Measurements from ENCODE around the gene LMAN2.
"Not testable (repeated sequence)": the region's sequence is repeated elsewhere in the genome, so short reads cannot be mapped to it uniquely, and the experiment has no call there.

LMAN2 gene

GRCh38 chr5:177346820-177347219 is 4.6 kb downstream of the LMAN2 start:
- DNase-seq (ENCODE audit: low read depth), result no peak

DNA sequence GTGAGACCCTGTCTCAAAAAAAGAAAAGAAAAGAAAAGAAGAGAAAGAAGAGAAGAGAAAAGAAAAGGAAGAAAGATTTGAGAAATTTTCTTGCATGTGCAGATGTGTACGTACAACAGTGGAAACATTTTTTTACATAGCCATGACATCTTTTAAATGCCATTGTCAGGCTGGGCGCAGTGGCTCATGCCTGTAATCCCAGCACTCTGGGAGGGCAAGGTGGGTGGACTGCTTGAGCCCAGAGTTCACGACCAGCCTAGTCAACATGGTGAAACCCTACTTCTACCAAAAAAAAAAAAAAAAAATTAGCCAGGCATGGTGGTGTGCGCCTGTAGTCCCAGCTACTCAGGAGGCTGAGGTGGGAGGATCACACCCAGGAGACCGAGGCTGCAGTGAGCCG is 6.6 kb downstream of the LMAN2 start:
- DNase-seq (ENCODE audit: low read depth), result no peak

DNA sequence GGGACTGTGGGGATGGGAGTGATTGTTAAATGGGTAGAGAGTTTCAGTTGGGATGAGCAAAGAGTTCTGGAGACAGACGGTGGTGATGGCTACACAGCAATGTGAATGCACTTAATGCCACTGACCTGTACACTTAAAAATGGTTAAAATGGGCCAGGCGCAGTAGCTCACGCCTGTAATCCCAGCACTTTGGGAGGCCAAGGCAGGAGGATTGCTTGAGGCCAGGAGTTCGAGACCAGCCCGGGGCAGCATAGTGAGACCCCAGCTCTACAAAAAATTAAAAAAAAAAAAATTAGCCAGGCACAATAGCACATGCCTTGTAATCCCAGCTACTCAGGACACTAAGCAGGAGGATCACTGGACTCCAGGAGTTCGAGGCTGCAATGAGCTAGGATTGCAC is 7.7 kb downstream of the LMAN2 start:
- DNase-seq (ENCODE audit: low read depth), result no peak

DNA sequence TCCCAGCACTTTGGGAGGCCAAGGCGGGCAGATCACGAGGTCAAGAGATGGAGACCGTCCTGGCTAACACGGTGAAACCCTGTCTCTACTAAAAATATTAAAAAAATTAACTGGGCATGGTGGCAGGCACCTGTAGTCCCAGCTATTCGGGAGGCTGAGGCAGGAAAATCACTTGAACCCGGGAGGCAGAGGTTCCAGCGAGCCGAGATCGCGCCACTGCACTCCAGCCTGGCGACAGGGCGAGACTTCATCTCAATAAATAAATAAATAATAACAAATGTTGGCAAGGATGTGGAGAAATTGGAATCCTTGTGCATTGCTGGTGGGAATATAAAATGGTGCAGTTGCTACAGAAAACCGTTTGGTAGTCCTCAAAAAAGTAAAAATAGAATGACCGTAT is 8.5 kb downstream of the LMAN2 start:
- DNase-seq (ENCODE audit: low read depth), result not testable (repeated sequence)

GRCh38 chr5:177339107-177339638 is 12.3 kb downstream of the LMAN2 start:
- DNase-seq (ENCODE audit: low read depth), result no peak

DNA sequence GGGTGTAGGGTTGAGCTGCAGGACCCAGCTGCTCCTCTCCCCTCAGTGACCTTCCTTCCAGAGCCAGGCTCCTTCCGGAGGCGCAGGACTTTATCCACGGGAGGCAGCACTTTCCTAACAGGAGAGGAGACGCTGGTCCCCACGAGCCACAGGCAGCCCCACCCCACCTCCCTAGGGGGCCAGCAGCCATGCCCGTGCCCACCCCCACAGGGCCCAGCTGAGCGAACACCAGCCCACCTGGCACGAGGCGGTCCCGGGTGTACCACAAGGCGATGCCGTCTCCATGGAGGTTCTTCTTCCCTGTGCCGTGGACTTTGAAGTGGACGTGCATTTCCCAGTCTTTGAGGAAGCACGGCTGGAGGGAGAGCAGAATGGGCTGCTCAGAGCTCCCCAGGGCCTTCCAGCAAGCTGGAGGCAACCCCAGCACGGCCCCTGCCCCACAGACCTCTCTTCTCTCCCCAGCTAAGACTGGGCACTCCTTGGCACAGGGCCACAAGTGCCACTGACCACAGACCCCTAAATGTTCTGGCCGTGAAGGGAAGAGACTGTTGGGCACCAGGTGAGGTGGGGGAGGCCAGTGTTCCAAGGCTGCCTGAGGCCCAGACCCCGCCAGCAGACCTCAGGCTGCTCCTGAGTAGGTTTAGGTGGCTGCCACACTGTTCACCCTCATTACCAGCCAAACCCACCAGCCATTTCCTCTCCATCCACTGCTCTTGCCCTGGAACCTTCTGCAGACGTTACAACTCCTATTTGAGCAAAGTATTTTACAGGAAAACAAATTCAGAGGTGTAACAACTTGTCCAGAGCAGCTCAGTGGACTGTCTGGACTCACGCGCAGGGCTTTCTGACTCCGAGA is 13.0 kb downstream of the LMAN2 start:
- DNase-seq (ENCODE audit: low read depth), result no peak

GRCh38 chr5:177336603-177337494 is 14.6 kb downstream of the LMAN2 start:
- no peak for DNase-seq (ENCODE audit: low read depth)

DNA sequence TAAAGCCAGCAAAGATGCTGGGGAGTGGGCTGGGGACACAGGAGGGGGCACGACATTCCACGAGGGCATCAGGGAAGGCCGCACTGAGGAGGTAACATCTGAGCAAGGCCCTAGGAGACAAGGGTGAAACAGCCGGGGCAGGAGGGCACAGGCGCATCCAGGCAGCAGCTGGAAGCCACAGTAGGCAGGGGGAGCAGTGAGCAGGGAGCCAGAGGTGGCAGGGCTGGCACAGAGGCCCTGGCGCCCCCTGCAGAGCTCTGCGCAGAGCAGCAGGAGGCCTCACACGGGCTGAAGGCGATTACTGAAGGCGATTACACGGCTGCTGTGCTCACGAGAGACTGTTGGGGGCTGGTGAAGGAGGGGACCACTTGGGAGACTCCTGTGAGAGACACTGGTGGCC is 15.4 kb downstream of the LMAN2 start:
- no peak for DNase-seq (ENCODE audit: low read depth)

- DNase-seq (ENCODE audit: low read depth), result no peak
These were observed 15.8 kb downstream of the LMAN2 start for GRCh38 chr5:177335701-177336065.

- no peak for DNase-seq (ENCODE audit: low read depth)
These were observed 16.4 kb downstream of the LMAN2 start for GRCh38 chr5:177334781-177335700.

DNA sequence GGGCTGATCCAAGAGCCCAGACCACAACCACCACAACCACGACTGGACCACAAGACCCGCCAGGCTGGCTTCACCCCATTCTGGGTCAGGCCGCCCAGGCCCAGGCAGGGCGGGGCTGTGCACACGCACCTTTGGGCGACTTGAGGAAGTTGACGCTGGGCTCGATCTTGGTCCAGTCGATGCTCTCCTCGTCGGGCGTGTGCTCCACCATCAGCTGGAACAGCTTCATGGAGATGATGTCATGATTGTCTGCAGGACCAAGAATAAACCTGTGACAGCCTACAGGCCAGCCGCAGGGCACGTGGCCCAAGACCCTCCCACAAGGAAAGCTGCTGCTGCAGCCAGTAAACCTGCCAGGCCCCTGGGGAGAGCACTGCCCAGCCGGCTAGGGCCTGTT is 17.3 kb downstream of the LMAN2 start:
- no peak for DNase-seq (ENCODE audit: low read depth)

DNA sequence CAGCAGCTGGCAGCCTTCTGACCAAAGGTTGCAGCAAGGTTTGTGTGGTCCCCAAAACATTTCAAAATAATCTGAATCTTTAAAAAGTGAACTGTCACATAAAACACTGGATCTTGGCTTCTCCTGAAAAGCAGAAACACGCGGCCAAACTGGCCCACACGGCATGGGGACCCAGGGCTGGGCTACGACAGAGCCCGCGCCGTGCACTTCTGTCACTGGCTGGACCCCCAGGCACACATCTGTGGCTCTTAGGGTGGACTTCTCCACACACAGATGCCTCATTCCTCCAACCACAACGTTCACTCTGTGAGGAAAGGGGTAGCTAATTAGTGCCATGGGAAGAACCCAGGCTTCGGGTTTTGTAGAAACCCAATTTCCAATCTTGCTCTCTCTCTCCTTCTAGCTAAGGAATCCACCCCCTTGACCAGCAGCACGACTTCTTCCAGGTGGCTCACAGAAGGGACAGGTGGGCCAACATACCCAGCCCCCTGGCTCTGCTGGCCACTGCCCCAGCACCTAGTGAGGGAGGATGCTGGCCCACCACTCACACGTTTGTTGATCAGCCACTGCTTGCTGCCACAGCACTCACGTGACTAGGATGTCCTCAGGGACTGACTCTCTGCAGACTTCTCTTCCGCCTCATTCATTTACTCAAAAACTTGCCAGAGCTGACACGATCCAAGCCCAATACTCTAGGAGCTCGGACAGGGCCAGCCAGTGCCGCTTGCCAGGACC is 17.9 kb downstream of the LMAN2 start:
- DNase-seq (ENCODE audit: low read depth), result no peak

GRCh38 chr5:177332896-177333260 is 18.6 kb downstream of the LMAN2 start:
- DNase-seq (ENCODE audit: low read depth), result no peak

- no peak for DNase-seq (ENCODE audit: low read depth)
These were observed 19.2 kb downstream of the LMAN2 start for GRCh38 chr5:177332031-177332895.

DNA sequence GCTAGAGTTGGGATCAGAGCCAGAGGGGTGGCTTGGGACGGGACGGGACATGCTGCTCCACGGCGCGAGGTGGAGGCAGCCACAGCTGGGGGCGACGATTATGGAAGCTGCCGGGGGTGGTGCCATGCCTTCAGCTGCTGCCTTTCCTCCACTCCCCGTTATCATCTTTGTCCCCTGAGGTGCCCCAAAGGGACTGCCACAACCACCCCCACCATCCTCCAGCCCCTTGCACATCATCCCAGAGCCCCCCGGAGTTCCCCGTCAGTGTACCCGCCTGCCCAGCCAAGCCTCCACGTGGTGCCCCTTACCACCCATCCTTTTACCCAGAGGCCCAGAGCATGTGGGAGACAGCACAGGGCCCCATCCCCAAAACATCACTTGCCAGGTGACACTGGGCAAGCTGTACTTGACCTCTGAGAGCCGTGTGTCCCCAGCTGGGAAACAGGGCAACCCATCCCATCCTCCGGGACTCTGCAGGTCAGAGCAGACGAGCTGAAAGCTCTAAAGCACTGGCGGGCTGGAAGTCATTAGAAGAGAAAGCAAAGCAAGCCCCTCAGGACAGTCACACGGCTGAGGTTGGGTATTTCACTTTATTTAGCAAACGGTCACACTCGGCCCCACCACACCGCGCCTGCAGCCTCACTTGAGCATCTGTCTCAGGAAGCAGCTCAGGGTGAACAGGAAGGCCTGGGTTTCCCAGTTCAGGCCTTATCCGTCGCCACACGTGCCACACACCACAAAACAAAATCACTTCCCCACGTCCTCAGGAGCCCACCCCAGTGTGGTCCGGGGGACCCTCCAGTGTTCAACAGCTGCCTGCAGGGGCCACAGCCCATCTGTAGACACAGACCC is 20.3 kb downstream of the LMAN2 start:
- DNase-seq (ENCODE audit: low read depth), result no peak

GRCh38 chr5:177329883-177330282 is 21.6 kb downstream of the LMAN2 start:
- no peak for DNase-seq (ENCODE audit: low read depth)

DNA sequence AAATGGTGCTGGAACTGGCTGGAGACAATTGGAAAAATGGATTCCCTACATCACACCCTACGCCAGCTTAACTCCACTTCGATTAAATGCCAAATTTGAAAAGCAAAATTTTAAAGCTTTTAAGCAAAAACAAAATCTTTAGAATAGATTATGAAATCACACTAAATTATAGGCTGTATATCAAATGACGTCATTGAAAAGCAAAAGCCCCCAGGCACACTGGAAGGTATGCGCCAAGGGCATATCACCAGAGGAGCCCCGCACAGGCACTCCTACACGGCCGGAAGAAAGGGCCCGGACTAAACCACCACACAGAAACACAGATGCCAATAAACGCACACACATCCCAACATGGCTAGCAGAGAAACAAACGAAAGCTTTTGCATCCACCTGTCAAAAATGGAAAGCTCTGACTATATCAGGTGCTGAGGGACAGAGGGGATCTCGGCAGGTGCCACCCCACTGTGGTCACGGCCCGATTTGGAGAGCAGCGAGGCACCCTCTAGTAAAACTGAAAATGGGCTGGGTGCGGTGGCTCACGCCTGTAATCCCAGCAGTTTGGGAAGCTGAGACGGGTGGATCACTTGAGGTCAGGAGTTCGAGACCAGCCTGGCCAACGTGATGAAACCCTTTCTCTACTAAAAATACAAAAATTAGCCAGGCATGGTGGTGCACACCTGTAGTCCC is 22.8 kb downstream of the LMAN2 start:
- no peak for DNase-seq (ENCODE audit: low read depth)
